Inflammatory macrophage treated with lipopolysaccharide for 4 hours (primary cell): ENCODE results near the gene DKC1.
"Not testable (repeated sequence)": the region's sequence is repeated elsewhere in the genome, so short reads cannot be mapped to it uniquely, and the experiment has no call there.

ENCODE experiments used
- DNase-seq: peaks from one replicate; pipeline ENCODE4 v3.0.0-alpha.2; 2020

The DKC1 gene

DNA sequence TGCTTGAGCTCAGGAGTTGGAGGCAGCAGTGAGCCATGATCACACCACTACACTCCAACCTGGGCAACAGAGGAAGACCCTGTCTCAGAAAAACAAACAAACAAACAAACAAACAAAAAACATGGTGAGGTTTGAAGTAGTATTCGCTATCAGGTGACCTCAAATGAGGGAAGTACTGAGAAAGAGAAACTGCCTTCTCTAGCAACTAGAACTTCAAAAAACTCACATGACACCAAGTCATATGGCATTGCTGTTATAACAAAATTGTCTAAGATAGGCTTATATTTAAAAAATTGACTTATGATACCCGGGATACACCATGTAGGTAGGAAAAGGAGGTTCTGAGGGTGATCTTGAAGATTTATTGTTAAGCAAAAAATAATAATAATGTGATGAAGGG is 32.4 kb downstream of the DKC1 start:
- DNase-seq, result peak; percentile 74

DNA sequence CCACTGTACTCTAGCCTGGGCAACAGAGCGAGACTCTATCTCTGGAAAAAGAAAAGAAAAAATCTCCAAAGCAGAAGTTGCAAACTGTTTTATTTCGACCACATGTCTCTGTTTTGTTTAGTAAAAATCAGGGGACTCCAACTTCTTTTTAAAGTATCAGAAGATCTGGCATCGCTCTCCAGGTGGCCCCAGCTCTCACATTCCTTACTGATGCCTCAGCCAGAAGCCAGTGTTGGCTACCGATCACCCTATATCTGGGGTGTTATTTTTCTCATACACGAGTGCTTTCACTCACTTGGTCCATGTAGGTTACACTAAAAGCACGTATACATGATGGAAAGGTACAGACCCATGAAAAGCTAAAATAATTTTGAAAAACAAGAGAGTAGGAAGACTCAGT is 34.3 kb downstream of the DKC1 start:
- DNase-seq, result no peak

DNA sequence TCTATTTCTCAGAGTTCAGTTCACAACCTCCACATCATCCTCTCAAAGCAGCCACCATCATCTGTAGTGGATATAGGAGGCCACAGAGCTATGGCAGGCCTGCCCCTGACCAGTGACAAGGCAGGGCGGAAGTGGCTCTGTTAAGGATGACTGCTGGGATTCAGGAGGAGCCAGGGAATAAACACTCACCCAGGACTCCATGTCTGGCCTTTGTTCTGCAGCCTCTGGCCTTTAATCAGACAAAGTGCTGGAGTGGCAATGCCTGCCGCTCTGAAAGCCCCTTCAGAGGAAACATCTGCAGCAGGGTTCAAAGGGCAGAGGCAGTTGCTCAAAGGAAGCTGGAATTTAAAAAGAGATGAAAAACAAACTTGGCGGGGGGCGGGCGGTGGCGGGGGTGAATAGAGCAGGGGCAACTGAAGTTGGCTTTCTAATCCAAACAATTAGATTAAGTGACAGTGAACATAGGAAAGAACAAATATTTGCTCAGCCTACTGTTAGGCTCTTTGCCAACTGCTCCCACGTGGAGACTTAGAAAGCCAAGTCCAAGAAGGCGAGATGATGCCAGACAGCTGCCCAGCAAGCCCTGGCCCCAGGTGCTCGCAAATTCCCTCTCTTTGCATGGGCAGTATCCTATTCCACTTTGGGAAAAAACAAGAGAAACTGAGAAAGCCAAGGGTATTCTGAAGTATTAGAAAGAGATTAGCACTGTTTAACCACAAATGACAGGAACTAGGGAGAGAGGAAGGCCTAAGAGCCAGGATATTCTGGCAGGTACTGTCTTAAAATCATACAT is 37.1 kb downstream of the DKC1 start:
- DNase-seq, result no peak

DNA sequence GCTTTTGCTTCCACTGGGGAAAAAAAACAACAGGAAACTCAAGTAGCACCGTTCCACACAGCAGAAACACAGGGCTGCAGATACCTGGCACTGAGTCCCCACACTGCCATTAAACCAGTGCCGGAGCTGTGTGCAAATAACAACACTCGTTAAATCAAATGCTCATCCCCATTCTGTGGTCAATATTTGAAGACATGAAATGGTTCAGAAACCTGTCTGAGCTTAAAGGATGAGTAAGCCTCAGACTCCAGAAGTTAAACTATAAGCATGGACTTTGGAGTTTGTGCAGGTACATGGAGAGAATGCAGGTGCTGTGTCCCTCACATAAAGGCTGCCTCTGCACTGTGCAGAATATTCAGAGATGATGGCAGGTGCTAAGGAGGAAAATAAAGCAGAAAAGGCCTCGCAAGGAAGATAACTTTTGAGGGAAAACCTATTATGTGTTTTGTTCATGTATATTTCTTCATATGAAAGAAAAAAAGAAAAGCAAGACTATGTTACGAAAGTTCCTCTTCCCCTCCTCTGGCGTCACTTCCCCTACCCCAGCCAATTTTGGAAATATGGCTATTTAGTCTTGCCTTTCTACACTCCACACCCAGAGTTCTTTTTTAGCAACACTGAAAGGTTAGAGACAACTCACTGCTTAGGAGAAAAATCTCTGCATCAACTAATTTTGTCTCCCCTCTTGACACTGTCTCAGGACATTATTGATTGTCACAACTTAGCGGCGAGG is 38.0 kb downstream of the DKC1 start:
- DNase-seq, result peak; percentile 77

DNA sequence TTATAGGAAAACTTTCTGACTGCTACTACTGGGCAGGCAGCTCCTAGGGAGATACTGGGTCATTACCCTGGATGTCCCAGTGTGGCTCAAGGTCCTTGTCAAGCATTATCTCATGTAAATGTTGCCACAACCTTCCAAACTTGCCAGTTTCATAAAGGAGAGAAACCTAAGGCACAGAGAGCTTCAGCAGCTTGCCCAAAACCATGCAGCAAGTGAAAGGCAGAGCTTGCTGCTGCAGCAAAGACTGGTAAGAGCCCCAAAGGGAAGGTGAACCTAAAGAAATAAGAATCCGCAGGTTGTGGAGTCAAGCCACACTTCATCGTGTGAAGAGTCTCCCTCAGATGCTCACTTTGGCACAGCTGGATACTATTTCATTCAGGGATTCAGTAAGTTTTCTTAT is 40.3 kb downstream of the DKC1 start:
- DNase-seq, result peak; percentile 56

DNA sequence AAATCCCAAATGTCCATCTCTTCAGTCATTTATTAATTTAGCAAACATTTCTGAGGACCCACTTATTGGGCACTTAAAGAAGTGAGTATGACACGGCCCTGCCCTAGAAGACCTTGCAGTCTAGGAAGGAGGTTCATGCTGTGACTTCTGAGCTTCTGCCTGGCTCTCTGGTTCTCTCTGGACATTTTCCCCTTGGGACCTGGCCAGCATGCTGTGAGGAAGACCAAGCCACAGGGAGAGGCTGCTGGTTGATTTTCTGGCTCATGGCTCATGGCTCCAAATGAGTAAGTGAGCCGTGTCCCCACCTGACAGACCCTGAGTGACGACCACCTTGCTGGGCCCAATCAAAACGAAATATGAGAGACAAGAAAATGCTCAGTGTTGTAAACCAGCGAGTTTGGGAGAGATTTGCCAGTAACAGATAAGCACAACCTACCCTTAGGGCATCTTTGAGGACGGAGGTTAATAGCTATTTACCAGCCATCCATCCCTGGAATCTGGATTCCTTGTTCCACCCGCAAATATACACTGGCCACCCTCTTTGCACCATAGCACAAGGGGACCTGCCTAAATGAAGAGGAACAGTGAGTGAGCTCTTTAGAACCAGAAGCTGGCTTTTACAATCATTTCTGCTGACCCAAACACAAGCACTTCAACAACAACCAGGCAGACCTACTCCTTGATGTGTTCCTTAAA is 41.7 kb downstream of the DKC1 start:
- no peak for DNase-seq

DNA sequence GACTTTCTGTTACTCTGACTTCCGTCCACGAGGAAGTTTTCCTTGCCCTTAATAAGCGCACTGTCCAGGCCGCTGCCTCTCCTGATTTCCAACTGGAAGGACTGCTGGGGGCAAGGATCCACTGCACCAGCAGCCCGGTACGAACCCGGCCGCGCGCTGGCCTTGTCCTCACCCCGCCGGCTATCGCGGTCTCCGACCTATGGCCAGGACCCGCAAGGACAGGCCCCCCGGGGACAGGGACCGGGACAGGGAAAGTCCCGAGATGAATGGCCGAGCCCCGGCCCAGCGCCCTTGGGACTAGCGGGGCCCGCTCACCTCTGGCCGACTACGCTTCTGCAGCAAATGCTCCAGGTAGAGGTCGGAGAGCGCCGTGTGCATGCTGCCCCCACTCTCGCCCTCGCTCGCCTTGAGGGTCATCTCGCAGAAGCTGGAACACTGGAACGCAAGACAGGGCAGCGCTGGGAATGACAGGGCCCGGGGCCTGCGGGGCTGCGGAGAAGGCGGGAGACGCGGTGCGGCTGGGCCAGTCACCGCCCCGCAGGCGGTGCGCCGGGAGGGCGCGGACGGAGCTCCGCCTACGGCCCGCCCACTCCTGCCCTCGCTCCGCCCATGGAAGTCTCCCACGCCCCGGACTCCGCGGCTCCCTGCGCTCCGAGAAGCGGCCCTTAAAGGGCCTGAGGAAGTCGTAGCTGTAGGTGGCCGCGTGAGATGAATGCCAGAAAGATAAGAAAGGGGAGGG is 42.5 kb downstream of the DKC1 start, which contains the start of gene MPP1:
MPP1 (minus strand) TSS at position 529 of the 739 bp plus-strand sequence; CDS start at position 417, 112 bp downstream.
- DNase-seq, result peak; percentile 77

DNA sequence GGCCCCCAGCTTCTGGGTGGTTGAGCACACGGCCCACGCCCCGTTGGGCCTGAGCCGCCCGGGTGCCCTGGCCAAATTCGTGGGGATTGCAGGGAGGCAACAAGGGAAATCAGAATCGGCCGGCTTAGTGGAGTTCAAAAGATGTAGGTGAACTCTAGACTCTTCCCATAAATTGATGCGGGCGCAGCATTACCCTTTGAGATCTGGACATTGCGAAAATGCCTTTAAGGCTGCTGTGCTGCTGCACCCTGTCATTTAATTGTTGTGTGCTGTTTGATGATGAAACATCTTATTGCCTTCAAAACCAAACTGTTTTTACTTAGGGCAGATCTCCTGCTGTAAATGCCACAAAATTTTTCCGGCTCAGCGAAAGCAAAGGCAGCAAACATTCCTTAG is 43.0 kb downstream of the DKC1 start:
- DNase-seq, result no peak

DNA sequence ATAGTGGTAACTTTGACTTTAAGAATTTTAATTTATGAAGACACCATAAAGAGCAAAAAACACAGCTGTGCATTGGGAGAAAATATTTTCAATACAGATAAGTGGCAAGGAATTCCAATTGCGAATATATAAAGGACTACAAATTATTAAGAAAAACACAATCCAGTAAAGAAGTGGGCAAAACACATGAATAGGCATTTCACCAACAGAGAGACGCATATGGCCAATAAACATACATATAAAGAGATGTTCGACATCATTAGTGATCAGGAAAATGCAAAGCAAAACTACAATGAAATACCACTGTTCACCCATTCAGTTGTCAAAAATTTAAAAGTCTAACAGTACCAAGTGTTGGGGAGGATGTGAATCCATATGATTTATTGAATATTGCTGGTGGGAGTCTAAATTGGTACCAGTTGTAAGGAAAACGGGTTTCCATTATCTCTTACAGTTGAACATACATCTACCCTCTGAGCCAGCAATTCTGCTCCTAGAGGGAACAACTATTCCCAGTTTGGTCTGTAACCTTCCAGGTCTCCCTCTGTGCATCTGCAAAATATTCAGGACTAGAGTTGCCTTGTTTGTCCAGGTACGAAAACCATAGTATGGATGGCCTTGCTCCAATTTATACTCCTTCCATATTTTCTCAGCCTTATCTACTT is 44.3 kb downstream of the DKC1 start:
- DNase-seq, result no peak

DNA sequence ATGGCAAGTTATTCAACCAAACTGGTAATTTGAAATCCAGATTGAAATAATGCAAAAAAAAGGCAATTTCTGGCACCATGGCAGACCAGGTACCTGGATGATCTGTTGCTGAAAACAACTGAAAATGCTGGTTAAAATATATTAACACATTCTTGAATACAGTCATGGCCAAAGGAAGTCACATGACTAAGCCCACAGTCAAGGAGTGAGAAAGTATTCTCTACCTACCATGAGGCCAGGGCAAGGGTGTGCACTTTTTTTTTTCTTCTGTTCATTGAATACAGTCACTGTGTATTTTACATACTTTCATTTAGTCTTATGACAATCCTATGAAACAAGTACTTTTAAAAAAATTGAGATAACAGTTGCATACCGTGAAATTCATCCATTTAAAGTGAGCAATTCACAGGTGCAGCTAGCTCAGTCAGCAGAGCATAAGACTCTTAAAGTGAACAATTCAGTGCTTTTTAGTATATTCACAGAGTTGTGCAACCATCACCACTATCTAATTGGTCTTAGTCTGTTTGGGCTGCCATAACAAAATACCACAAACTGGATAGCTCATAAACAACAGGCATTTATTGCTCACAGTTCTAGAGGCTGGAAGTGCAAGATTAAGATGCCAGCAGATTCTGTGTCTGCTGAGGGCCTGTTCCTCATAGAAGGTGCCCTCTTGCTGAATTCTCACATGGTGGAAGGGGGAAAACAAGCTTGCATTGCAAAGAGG is 47.4 kb downstream of the DKC1 start:
- DNase-seq, result no peak

DNA sequence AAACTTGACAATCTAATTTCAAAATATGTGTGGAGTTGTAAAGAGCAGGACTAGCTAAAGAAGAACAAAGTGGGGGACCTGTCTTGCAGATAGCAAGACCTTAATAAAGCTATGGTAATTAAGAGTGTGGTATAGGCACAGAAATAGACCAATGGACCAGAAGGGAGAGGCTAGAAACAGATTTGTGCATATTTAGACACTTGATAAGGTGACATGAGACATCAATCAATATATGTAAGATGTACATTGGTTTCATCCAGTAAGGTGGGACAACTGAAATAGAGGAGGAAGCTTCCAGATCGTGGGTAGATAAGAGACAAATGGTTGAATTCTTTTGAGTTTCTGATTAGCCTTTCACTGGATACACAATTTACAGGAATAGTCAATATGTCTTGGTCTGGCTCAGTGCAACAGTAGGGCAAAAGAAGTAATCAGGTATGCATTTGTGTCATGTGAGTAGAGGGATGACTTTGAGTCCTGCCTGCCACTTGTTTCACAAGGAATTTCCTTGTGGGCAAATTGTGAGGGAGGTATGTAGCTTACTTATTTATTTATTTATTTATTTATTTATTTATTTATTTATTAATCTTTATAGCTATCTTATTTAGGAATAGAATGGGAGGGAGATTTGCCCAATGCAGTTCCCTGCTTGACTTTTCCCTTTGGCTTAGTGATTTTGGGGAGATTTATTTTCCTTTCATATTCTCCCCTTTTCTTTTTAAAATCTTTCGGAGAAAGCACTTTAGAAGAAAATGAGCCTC is 49.9 kb downstream of the DKC1 start:
- DNase-seq, result no peak

DNA sequence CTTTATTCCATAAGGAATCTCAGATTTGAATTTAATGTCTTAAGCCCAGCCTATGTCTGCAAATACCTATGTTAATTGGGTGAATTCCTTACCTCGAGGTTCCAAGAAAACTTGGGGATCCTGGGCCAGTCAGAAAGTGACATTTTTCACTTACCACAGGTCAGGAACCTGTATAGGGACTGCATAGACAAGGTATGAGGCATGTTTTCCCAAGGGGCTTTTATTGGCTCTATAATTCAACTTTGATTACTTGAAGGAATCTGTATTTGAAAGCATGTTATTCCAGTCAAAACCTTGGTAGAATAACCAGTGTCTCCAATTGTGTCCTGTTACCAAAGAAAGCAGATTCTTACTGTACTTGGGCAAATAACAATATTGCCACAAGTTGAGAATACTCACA is 51.1 kb downstream of the DKC1 start:
- no peak for DNase-seq

DNA sequence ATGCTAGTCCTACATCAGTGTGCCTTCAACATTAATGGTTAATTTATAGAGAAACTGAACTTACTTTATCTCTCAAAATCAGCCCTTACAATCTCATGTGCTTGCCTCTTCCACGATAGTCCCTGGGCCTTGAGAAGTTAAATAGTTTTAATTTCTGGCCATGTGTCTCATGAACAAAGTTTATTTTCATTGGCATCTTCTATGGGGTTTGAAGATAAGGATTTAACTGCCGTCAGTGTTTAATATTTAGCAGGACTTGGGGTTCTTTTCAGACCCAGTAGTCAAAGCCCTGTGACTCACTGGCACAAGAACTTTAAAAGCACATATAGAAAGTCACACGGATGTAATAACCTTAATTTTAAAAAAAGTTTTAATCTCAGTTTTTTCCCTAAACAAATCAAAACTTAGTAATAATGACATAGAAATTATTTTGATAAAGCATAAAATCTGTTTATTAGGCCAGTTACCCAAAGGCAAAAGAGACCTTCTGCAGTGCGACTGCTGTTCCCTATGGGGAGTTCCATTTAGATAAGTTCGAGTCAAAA is 52.7 kb downstream of the DKC1 start:
- no peak for DNase-seq

DNA sequence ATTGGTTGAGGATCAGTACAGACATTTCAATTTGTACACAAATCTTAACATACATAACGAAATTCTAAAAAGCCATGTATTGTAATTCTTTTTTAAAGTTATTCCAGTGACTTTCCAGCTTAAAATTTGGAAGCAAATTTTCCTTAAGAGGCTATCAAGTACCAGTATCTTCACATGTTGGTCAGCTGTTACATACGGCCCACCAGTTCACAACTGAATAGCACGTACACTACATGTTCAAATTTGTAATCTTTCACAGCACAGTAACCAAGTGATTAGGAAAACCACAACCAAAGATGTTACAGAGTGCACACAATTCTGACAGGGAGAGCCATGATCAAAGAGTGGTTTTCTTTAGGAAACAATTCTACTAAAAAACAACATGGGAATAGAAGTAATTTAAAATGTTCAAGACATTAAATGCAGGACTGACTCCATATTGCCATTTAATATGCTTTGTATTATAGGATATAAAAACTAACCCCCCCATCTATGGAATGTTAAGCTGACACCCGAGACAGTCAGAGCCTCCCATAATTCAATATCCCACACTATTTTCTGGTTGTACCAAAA is 53.7 kb downstream of the DKC1 start:
- DNase-seq, result not testable (repeated sequence)

DNA sequence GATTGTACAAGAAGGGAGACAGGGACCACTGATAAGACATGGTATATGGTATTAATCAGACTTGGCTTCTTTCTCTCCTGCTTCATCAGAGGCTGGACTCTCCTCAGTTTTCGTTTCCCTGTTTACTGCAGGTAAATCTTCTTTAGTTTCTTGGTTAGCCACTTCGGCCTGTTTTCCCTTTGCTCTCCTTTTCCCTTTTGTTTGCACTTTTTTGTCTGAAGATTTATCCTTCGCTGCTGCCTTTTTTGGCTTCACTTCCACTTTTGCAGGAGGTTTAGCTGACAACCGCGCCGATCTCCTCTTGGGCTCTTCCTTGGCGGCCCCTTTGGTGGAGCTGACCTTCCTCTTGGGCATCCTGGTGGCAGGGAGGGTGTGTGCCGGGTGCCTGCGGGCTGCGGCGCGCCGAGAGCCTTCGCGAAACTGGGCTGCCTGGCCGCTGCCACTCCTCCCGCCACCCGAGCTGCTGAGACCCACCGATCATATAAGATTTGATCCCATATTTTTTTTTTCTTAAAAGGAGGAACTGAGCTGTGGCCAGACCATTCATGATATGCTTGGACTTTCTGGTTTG is 54.5 kb downstream of the DKC1 start:
- not testable (repeated sequence) for DNase-seq

DNA sequence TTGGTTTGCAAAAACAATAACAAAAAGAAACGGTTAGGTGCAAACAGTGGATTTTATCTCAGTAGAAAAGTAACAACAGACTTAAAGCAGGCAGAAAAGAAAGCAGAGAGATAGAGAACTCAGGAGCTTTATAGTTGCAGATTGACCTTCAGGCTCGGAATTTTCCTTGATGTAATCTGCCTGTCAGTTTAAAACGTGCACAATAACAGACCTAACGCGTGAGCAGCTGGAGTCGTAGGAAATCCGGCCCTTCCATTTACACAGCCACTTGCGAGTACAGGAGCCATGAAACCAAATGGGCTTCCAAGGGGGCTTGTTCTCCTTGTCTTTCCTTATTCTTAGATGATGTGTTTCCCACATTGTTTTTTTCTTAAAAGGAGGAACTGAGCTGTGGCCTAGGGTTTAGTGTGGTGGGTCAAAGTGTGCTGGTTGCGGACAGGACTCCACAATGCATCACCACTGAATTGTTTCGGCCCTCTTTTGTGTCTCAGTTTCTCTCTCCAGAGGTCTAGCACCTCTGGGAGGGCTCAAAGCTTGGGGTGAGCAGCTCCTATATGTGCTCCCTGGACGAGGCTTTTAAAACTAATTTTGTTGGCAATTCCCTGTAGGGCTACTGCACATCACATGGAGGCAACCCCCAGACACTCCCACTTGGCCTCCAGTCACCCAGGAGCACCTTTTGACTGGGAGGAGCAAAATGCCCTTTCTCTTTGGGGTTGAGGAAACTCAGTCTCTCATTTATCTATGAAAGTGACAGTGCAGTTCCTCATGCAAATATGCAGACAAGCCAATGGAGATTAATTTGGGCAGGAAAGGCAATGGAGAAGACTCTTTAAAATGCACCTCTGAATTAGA is 56.5 kb downstream of the DKC1 start:
- DNase-seq, result no peak

DNA sequence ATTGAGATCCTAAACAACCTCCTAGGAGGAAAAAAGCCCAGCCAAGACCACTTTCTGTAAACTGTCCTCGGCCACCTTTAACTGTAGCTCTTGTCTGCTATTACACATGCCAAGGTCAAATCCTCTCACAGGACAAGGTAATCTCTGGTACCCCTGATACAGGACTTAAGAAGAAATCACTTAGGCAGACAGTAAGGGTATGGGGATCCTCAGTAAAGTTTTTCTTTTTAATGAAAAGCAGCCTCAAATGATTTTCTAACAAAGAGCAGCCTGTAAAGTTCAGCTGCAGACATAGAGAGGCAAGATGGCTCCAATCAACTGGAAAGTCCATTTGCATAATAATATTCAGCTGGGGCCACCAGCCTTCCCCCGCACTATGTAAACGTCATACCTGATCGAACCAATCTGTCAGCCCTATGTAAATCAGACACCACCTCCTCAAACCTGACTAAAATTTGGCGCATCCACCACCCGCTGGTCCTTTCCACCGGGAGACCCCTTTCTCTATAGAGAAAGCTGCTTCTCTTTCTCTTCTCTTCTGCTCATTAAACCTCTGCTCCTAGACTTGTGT is 57.2 kb downstream of the DKC1 start:
- no peak for DNase-seq

DNA sequence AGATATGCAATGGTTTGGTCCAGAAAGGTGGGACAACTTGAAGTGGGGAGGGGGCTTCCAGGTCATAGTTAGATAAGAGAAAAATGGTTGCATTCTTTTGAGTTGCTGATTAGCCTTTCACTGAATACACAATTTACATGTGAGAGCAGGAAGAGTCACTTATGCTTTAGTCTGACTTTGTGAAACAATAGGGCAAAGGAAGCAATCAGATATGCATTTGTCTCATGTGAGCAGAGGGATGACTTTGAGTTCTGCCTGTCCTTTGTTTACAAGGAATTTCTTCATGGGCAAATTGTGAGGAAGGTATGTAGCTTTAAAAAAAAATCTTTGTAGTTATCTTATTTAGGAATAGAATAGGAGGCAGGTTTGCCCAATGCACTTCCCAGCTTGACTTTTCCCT is 58.9 kb downstream of the DKC1 start:
- DNase-seq, result no peak

DNA sequence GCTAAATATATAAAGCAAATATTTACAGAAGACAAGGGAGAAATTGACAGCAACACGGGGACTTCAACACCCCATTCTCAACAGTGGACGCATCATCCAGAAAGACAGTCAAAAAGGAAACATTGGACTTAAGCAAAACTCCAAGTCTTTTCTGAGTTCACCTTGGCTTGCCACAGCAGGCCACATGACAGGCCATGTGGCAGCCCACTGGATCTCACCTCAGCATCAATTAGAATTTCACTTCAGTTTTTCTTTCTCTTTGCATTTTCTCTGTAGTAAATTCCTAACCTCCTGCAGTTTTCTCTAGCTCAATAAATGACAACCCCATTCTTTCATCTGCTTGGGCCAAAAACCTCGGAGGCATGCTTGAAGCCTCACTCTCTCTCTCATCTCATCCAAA is 59.4 kb downstream of the DKC1 start:
- no peak for DNase-seq
